Neural progenitor cell (in vitro differentiated cells): Measurements from ENCODE around the gene RASSF5. TPM values are rescaled to one million over a fixed set of nuclear protein-coding genes. Genes with fewer than 3 reads are reported as not detected.

Source experiments
- DNase-seq: peaks from one replicate; pipeline ENCODE4 v3.0.0-alpha.2; 2016; ENCODE audit warnings: low spot score
- H2AFZ ChIP-seq: fragments of 200-600 bp; sonication (generic); replicated peaks from 2 replicates; pipeline ENCODE4 v1.6.1; 2016; ENCODE audit warnings: antibody characterized with exemption
- H3F3A ChIP-seq: fragments of 200-600 bp; sonication (generic); 2 replicates; pipeline ENCODE4 v1.6.1; 2016; ENCODE audit warnings: antibody characterized with exemption, low read depth
- H3K27ac ChIP-seq: fragments of 200-600 bp; sonication (generic); 2 replicates; pipeline ENCODE4 v1.5.1; 2016; ENCODE audit warnings: mild to moderate bottlenecking
- H3K27me3 ChIP-seq: fragments of 200-600 bp; sonication (generic); 2 replicates; pipeline ENCODE4 v1.6.1; 2016; ENCODE audit warnings: mild to moderate bottlenecking, moderate library complexity
- H3K36me3 ChIP-seq: fragments of 200-600 bp; sonication (generic); 2 replicates; pipeline ENCODE4 v1.5.1; 2016
- H3K4me1 ChIP-seq: fragments of 200-600 bp; sonication (generic); 2 replicates; pipeline ENCODE4 v1.6.1; 2016; ENCODE audit warnings: mixed run types
- H3K4me2 ChIP-seq: fragments of 200-600 bp; sonication (generic); 2 replicates; pipeline ENCODE4 v1.6.1; 2016
- H3K4me3 ChIP-seq: fragments of 200-600 bp; sonication (generic); 2 replicates; pipeline ENCODE4 v1.5.1; 2016
- H3K79me2 ChIP-seq: fragments of 200-600 bp; sonication (generic); 2 replicates; pipeline ENCODE4 v1.6.1; 2016; ENCODE audit warnings: low read depth
- H3K9ac ChIP-seq: fragments of 200-600 bp; sonication (generic); 2 replicates; pipeline ENCODE4 v1.6.1; 2016
- H3K9me3 ChIP-seq: fragments of 200-600 bp; sonication (generic); 2 replicates; pipeline ENCODE4 v1.5.1; 2016; ENCODE audit warnings: low read depth
- H4K20me1 ChIP-seq: fragments of 200-600 bp; sonication (generic); 2 replicates; pipeline ENCODE4 v1.6.1; 2016; ENCODE audit warnings: low read depth
- H3K27ac Mint-ChIP-seq: 3 replicates; pipeline ENCODE4 v1.8.0; 2021; ENCODE audit warnings: mixed read lengths
- H3K27me3 Mint-ChIP-seq: 2 replicates; pipeline ENCODE4 v1.8.0; 2022; ENCODE audit warnings: low read depth, mild to moderate bottlenecking, inconsistent platforms, moderate library complexity, mixed read lengths; ENCODE audit not compliant: insufficient read depth
- H3K36me3 Mint-ChIP-seq: 3 replicates; pipeline ENCODE4 v1.8.0; 2021; ENCODE audit warnings: mixed read lengths
- H3K4me1 Mint-ChIP-seq: 3 replicates; pipeline ENCODE4 v1.8.0; 2021; ENCODE audit warnings: mixed read lengths
- H3K4me3 Mint-ChIP-seq: 3 replicates; pipeline ENCODE4 v1.8.0; 2021; ENCODE audit warnings: mild to moderate bottlenecking, moderate library complexity, mixed read lengths
- H3K9me3 Mint-ChIP-seq: 3 replicates; pipeline ENCODE4 v1.8.0; 2020; ENCODE audit warnings: mixed read lengths
- CTCF ChIP-seq: fragments of 200-600 bp; sonication (generic); IDR thresholded peaks from 2 replicates; pipeline ENCODE4 v1.5.1; 2017; ENCODE audit warnings: antibody characterized with exemption, mild to moderate bottlenecking
- EZH2 ChIP-seq: fragments of 200-600 bp; sonication (generic); IDR thresholded peaks from 2 replicates; pipeline ENCODE4 v1.6.1; 2017; ENCODE audit warnings: antibody characterized with exemption, mild to moderate bottlenecking, moderate library complexity
- EZH2phosphoT487 ChIP-seq: fragments of 200-600 bp; sonication (generic); IDR thresholded peaks from 2 replicates; pipeline ENCODE4 v1.6.1; 2017; ENCODE audit warnings: antibody characterized with exemption
- total RNA-seq: library from RNA; depleted of rRNA; stranded (reverse); fragments of >200 nt; gene quantifications from 2 replicates; pipeline ENCODE4 v1.2.3, GENCODE V29; 2015; ENCODE audit warnings: low replicate concordance

RASSF5 gene
- total RNA-seq, 1 donor from 2014 or later, result 0.43 TPM

- Mint-ChIP-seq H3K27ac (no peak overlapping the region), H3K4me1 (peaks cover 54% of the 10 kb centered on the region), H3K36me3 (no peaks in the 10 kb centered on the region), H3K4me3 (no peak overlapping the region), H3K27me3 (peaks cover 59% of the 10 kb centered on the region), H3K9me3 (no peaks in the 10 kb centered on the region)
- no peak for DNase-seq
- Histone ChIP-seq H2AFZ (no peak overlapping the region), H3K9me3 (no peaks in the 10 kb centered on the region), H3F3A (no peaks in the 10 kb centered on the region), H3K36me3 (no peaks in the 10 kb centered on the region), H3K4me2 (no peak overlapping the region), H4K20me1 (peaks cover 8% of the 10 kb centered on the region), H3K27me3 (peaks cover 62% of the 10 kb centered on the region), H3K79me2 (no peaks in the 10 kb centered on the region), H3K9ac (no peak overlapping the region), H3K27ac (no peak overlapping the region), H3K4me1 (peaks cover 9% of the 10 kb centered on the region), H3K4me3 (no peak overlapping the region)
- TF ChIP-seq EZH2, result no peak
Measured at GRCh38 chr1:206510371-206510770, 3.0 kb downstream of the RASSF5 start.

- Histone ChIP-seq H3K27ac (no peak overlapping the region), H3K36me3 (no peaks in the 10 kb centered on the region), H3K79me2 (no peaks in the 10 kb centered on the region), H3K4me3 (no peak overlapping the region), H3F3A (no peaks in the 10 kb centered on the region), H3K27me3 (peaks cover 51% of the 10 kb centered on the region), H3K9ac (no peak overlapping the region), H3K4me2 (no peak overlapping the region), H2AFZ (no peak overlapping the region), H3K4me1 (peaks cover 9% of the 10 kb centered on the region), H4K20me1 (peaks cover 8% of the 10 kb centered on the region), H3K9me3 (no peaks in the 10 kb centered on the region)
- peak overlapping the region; percentile 74 for H3K27ac Mint-ChIP-seq
- no peaks in the 10 kb centered on the region for H3K36me3 Mint-ChIP-seq
- H3K4me3 Mint-ChIP-seq, result peak overlapping the region; percentile 52
- TF ChIP-seq EZH2phosphoT487, result no peak
- no peak for TF ChIP-seq CTCF
- no peak for TF ChIP-seq EZH2
- H3K9me3 Mint-ChIP-seq, result no peaks in the 10 kb centered on the region
- H3K27me3 Mint-ChIP-seq, result peaks cover 54% of the 10 kb centered on the region
- no peak for DNase-seq
- peaks cover 56% of the 10 kb centered on the region for H3K4me1 Mint-ChIP-seq
Measured at GRCh38 chr1:206511362-206512057, 4.2 kb downstream of the RASSF5 start.

GRCh38 chr1:206512058-206512850 is 4.9 kb downstream of the RASSF5 start:
- Histone ChIP-seq H2AFZ (no peak overlapping the region), H4K20me1 (peaks cover 8% of the 10 kb centered on the region), H3K36me3 (no peaks in the 10 kb centered on the region), H3K9ac (no peak overlapping the region), H3K27ac (no peak overlapping the region), H3K4me2 (no peak overlapping the region), H3K4me1 (peaks cover 9% of the 10 kb centered on the region), H3K4me3 (no peak overlapping the region), H3F3A (no peaks in the 10 kb centered on the region), H3K79me2 (no peaks in the 10 kb centered on the region), H3K9me3 (no peaks in the 10 kb centered on the region), H3K27me3 (peaks cover 43% of the 10 kb centered on the region)
- Mint-ChIP-seq H3K36me3 (no peaks in the 10 kb centered on the region), H3K27ac (peak overlapping the region; percentile 74), H3K27me3 (peaks cover 49% of the 10 kb centered on the region), H3K4me1 (peaks cover 54% of the 10 kb centered on the region), H3K4me3 (peak overlapping the region; percentile 52), H3K9me3 (no peaks in the 10 kb centered on the region)
- DNase-seq, result no peak
- TF ChIP-seq CTCF (no peak), EZH2 (no peak)

- TF ChIP-seq EZH2, result no peak
- TF ChIP-seq EZH2phosphoT487, result no peak
- TF ChIP-seq CTCF, result no peak
- Histone ChIP-seq H3K9me3 (no peaks in the 10 kb centered on the region), H3K4me3 (no peak overlapping the region), H3K36me3 (no peaks in the 10 kb centered on the region), H4K20me1 (peaks cover 8% of the 10 kb centered on the region), H3F3A (no peaks in the 10 kb centered on the region), H3K9ac (no peak overlapping the region), H3K27ac (no peak overlapping the region), H3K4me1 (peaks cover 14% of the 10 kb centered on the region), H3K4me2 (no peak overlapping the region), H3K79me2 (no peaks in the 10 kb centered on the region), H2AFZ (no peak overlapping the region), H3K27me3 (peaks cover 38% of the 10 kb centered on the region)
- Mint-ChIP-seq H3K9me3 (no peaks in the 10 kb centered on the region), H3K27me3 (peaks cover 49% of the 10 kb centered on the region), H3K36me3 (no peaks in the 10 kb centered on the region), H3K4me1 (peaks cover 56% of the 10 kb centered on the region), H3K4me3 (peak overlapping the region; percentile 24), H3K27ac (no peak overlapping the region)
- DNase-seq, result no peak
Measured at GRCh38 chr1:206512851-206513180, 5.5 kb downstream of the RASSF5 start.
